ENCODE data around the gene NUP37.
A peak's percentile ranks its signal among the peaks of the same experiment; 100 is the strongest.
"Not testable (repeated sequence)": the region's sequence is repeated elsewhere in the genome, so short reads cannot be mapped to it uniquely, and the experiment has no call there.

Gene NUP37

DNA sequence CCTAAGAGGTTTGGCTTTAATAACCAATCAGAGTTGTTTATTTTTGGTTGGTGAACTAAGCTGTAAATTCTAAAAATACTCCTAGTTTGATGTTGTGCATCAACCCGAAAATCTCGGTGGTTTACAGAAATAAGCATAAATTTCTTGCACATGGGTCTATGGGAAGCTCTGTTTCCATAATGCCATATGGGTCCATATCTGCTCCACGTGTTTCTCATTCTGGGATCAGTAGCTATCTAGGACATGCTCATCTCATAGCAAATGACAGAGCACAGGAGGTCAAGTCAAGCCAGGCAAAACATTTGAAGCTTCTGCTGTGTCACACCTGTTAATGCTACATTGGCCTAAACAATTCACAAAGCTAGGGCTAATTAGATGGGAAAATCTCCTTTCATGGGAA is 23.1 kb downstream of the NUP37 start:
- Histone ChIP-seq H3K4me3 (replicated peaks; ENCODE audit: insufficient read depth, low read length) (no peak overlapping the region), H3K27ac (replicated peaks) (no peak overlapping the region)
- TF ChIP-seq SPI1 (IDR thresholded peaks at IDR 0.05; ENCODE audit: borderline replicate concordance, low read depth) (no peak), GABPA (IDR thresholded peaks at IDR 0.05; ENCODE audit: low read depth) (no peak), POLR2AphosphoS5 (IDR thresholded peaks at IDR 0.05; ENCODE audit: low read depth) (no peak)
- TF ChIP-seq, protein P1, sequence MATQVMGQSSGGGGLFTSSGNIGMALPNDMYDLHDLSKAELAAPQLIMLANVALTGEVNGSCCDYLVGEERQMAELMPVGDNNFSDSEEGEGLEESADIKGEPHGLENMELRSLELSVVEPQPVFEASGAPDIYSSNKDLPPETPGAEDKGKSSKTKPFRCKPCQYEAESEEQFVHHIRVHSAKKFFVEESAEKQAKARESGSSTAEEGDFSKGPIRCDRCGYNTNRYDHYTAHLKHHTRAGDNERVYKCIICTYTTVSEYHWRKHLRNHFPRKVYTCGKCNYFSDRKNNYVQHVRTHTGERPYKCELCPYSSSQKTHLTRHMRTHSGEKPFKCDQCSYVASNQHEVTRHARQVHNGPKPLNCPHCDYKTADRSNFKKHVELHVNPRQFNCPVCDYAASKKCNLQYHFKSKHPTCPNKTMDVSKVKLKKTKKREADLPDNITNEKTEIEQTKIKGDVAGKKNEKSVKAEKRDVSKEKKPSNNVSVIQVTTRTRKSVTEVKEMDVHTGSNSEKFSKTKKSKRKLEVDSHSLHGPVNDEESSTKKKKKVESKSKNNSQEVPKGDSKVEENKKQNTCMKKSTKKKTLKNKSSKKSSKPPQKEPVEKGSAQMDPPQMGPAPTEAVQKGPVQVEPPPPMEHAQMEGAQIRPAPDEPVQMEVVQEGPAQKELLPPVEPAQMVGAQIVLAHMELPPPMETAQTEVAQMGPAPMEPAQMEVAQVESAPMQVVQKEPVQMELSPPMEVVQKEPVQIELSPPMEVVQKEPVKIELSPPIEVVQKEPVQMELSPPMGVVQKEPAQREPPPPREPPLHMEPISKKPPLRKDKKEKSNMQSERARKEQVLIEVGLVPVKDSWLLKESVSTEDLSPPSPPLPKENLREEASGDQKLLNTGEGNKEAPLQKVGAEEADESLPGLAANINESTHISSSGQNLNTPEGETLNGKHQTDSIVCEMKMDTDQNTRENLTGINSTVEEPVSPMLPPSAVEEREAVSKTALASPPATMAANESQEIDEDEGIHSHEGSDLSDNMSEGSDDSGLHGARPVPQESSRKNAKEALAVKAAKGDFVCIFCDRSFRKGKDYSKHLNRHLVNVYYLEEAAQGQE (IDR thresholded peaks at IDR 0.05; ENCODE audit: insufficient replicate concordance, low read depth): no peak
- TF ChIP-seq, protein P2, sequence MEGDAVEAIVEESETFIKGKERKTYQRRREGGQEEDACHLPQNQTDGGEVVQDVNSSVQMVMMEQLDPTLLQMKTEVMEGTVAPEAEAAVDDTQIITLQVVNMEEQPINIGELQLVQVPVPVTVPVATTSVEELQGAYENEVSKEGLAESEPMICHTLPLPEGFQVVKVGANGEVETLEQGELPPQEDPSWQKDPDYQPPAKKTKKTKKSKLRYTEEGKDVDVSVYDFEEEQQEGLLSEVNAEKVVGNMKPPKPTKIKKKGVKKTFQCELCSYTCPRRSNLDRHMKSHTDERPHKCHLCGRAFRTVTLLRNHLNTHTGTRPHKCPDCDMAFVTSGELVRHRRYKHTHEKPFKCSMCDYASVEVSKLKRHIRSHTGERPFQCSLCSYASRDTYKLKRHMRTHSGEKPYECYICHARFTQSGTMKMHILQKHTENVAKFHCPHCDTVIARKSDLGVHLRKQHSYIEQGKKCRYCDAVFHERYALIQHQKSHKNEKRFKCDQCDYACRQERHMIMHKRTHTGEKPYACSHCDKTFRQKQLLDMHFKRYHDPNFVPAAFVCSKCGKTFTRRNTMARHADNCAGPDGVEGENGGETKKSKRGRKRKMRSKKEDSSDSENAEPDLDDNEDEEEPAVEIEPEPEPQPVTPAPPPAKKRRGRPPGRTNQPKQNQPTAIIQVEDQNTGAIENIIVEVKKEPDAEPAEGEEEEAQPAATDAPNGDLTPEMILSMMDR (IDR thresholded peaks at IDR 0.05; ENCODE audit: insufficient read depth, low read length): no peak

DNA sequence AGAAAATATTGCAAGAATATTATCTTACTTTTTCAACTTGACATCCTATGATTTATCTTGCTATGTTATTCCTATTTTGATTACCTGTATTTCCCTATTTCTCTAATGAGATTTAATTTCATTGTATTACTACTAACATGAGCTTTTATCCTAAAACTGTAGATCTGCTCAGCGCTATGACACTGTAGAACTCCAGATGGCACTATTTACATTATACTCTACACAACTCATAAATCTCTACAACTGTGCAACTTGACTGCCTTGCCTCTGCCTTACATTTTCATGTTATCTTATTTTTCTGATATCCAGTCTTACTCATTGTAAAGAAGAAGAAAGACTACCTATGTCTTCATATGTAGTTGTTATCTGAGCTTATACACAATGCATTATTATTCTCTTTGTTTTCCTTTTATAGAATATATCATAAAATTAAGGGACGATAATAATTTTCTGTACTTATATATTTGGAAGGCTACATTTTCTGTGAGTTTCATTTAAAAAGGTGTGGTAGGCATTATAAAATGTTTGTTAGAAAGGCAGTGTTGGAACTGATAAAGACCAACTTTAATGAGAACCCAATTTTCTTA is 24.1 kb downstream of the NUP37 start:
- DNase-seq (ENCODE audit: low read depth in 1 of 2, low spot score in 1 of 2): no peak
- Histone ChIP-seq H3K27me3 (ENCODE audit: insufficient read depth, poor library complexity, severe bottlenecking) (no peaks in the 10 kb centered on the region), H3K4me3 (replicated peaks; ENCODE audit: insufficient read depth, low read length) (no peak overlapping the region), H3K27ac (replicated peaks) (no peak overlapping the region)
- TF ChIP-seq, protein P2 (IDR thresholded peaks at IDR 0.05; ENCODE audit: insufficient read depth, low read length): peak; percentile 14
- no peak for TF ChIP-seq POLR2AphosphoS5 (IDR thresholded peaks at IDR 0.05; ENCODE audit: low read depth)

More for the DNA sequence above, 23.1 kb downstream of the NUP37 start:
- no peak for DNase-seq (ENCODE audit: low read depth in 1 of 2, low spot score in 1 of 2)
- H3K27me3 ChIP-seq (ENCODE audit: insufficient read depth, poor library complexity, severe bottlenecking): no peaks in the 10 kb centered on the region

DNA sequence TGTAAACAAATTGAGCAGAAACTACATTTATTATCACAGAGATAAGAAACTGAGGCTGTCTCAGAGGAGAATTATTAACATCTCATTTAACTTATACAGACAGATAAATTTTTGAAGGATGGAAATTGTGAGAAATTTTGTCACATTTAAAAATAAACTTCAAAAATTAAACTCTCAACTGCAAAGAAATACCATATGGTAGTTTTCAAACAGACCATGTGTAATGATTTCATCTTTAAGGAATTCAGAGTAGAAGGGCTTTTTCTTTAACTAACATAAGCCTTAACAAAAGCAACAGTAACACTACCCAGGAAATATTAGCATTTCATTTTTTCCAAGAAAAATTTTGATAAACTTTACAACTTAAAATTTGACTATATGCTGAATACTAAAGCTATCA is 26.6 kb downstream of the NUP37 start:
- H3K27ac ChIP-seq (replicated peaks): no peak overlapping the region

DNA sequence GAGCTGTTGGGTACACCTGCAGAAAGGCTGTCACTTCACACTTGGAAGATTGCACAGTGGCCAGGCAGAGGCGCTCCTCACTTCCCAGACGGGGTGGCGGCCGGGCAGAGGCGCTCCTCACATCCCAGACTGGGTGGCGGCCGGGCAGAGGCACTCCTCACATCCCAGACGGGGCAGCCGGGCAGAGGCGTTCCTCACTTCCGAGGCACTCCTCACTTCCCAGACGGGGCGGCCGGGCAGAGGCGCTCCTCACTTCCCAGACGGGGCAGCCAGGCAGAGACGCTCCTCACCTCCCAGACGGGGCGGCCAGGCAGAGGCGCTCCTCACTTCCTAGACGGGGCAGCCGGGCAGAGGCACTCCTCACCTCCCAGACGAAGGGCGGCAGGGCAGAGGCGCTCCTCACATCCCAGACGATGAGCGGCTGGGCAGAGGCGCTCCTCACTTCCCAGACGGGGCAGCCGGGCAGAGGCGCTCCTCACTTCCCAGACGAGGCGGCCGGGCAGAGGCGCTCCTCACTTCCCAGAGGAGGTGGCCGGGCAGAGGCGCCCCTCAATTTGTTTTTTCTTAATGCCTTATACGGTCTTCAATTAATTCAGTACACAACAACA is 30.6 kb downstream of the NUP37 start:
- not testable (repeated sequence) for DNase-seq (ENCODE audit: low read depth in 1 of 2, low spot score in 1 of 2); H3K4me3 ChIP-seq (replicated peaks; ENCODE audit: insufficient read depth, low read length); H3K27me3 ChIP-seq (ENCODE audit: insufficient read depth, poor library complexity, severe bottlenecking); H3K27ac ChIP-seq (replicated peaks)

More for the DNA sequence above, 26.6 kb downstream of the NUP37 start:
- DNase-seq (ENCODE audit: low read depth in 1 of 2, low spot score in 1 of 2): no peak
- TF ChIP-seq, protein P1 (IDR thresholded peaks at IDR 0.05; ENCODE audit: insufficient replicate concordance, low read depth): no peak
- TF ChIP-seq GABPA (IDR thresholded peaks at IDR 0.05; ENCODE audit: low read depth) (no peak), POLR2AphosphoS5 (IDR thresholded peaks at IDR 0.05; ENCODE audit: low read depth) (no peak)
- TF ChIP-seq, protein P2 (IDR thresholded peaks at IDR 0.05; ENCODE audit: insufficient read depth, low read length): no peak
- Histone ChIP-seq H3K4me3 (replicated peaks; ENCODE audit: insufficient read depth, low read length) (no peak overlapping the region), H3K27me3 (ENCODE audit: insufficient read depth, poor library complexity, severe bottlenecking) (no peaks in the 10 kb centered on the region)
